ENCODE data around the gene CNOT8.
A peak's percentile ranks its signal among the peaks of the same experiment; 100 is the strongest.

CNOT8 gene

GRCh38 chr5:154858297-154858971, at the start of gene CNOT8:
Gene CNOT8 (plus strand): TSS chr5:154858627. CDS start chr5:154863279, 4,652 bp downstream.
- peak within 1 kb of the TSS; percentile 76 for H3K27ac ChIP-seq
- no peak; the same call in 1 of the 2 replicates for TF ChIP-seq ZFX (IDR thresholded peaks at IDR 0.05)
- TF ChIP-seq, protein P1, sequence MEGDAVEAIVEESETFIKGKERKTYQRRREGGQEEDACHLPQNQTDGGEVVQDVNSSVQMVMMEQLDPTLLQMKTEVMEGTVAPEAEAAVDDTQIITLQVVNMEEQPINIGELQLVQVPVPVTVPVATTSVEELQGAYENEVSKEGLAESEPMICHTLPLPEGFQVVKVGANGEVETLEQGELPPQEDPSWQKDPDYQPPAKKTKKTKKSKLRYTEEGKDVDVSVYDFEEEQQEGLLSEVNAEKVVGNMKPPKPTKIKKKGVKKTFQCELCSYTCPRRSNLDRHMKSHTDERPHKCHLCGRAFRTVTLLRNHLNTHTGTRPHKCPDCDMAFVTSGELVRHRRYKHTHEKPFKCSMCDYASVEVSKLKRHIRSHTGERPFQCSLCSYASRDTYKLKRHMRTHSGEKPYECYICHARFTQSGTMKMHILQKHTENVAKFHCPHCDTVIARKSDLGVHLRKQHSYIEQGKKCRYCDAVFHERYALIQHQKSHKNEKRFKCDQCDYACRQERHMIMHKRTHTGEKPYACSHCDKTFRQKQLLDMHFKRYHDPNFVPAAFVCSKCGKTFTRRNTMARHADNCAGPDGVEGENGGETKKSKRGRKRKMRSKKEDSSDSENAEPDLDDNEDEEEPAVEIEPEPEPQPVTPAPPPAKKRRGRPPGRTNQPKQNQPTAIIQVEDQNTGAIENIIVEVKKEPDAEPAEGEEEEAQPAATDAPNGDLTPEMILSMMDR (conservative IDR thresholded peaks at IDR 0.05): no peak

DNA sequence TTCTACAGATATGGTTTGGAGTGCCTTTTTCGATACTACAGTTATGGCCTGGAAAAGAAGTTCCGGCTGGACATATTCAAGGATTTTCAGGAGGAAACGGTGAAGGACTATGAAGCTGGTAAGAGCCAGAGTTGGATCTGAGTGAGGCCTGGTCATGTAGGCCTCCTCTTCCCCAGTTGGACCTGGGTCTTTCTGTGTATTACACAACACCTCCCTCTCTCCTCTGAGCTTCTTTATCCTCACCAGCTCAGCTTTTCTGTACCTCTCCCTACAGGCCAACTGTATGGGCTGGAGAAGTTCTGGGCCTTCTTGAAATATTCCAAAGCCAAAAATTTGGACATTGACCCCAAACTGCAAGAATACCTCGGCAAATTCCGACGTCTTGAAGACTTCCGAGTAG, 47.2 kb upstream of the CNOT8 start:
- TF ChIP-seq, protein P1 (conservative IDR thresholded peaks at IDR 0.05): no peak
- TF ChIP-seq ZFX (IDR thresholded peaks at IDR 0.05): no peak
- H3K27ac ChIP-seq: no peak overlapping the region

GRCh38 chr5:154811653-154812465, 46.6 kb upstream of the CNOT8 start:
- TF ChIP-seq, protein P1 (conservative IDR thresholded peaks at IDR 0.05): peak; percentile 97
- TF ChIP-seq ZFX (IDR thresholded peaks at IDR 0.05): no peak
- no peak overlapping the region for H3K27ac ChIP-seq

DNA sequence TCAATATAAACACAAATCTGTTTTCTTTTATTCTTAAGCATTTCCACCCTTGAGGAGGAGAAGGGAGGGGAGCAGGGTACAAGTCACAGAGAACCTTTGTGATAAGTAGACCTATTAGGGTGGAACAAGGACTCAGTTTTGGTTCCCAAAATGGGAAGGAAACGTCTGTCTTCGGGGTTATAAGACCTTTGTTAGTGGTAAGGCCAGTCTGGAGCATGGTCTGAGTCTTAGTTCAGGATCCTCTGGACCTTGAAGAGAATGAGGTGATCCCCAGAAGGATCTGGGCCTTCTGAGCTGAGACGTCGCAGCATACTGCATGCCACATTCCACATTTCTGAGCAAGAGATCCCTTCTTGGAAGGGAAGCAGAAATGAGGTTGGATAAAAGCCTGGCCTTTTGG, 45.3 kb upstream of the CNOT8 start:
- H3K27ac ChIP-seq: no peak overlapping the region
- no peak for TF ChIP-seq ZFX (IDR thresholded peaks at IDR 0.05)
- TF ChIP-seq, protein P1 (conservative IDR thresholded peaks at IDR 0.05): no peak

- H3K27ac ChIP-seq: no peak overlapping the region
- TF ChIP-seq, protein P1 (conservative IDR thresholded peaks at IDR 0.05): no peak
- no peak for TF ChIP-seq ZFX (IDR thresholded peaks at IDR 0.05)
These were observed 44.7 kb upstream of the CNOT8 start for GRCh38 chr5:154813736-154814135.

DNA sequence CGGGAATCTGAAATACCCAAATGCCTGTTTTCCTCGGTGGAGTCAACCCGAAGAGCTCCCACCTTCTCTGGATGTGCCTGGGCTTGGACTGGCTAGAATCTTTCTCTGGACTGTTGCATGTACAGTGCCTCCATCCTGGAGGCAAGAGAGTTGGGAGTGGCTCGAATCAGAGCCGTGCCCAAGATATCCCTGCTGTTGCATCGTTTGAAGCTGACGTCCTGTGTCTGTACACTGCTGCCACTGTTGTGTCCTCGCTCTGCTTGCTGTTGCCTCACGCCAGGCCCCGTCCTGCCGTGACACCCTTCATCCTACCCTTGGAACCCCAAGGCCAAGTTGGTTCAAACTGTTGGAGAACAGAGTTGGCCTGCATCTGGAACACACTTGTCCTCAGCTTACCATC, 43.4 kb upstream of the CNOT8 start:
- no peak overlapping the region for H3K27ac ChIP-seq

More for the DNA sequence above, 43.4 kb upstream of the CNOT8 start:
- TF ChIP-seq ZFX (IDR thresholded peaks at IDR 0.05): no peak
- TF ChIP-seq, protein P1 (conservative IDR thresholded peaks at IDR 0.05): no peak

Data from C4-2B (cell line).